Frontal cortex (tissue), 4 donors: ENCODE measurements around the gene CLSTN1. TPM values are rescaled to one million over a fixed set of nuclear protein-coding genes. Genes with fewer than 3 reads are reported as not detected.

ENCODE experiments used
- DNase-seq, 2 donors: peaks; one replicate each; pipeline ENCODE4 v3.0.0; 2012; ENCODE audit warnings: low spot score in 2 of 2
- FAIRE-seq: peaks from 2 replicates; lab custom pipeline; 2012; peaks lifted over from hg19 to GRCh38; lab: Jason Lieb, UNC
- total RNA-seq: library from RNA; depleted of rRNA; stranded (reverse); fragments of >200 nt; gene quantifications from one replicate; pipeline ENCODE4 v1.2.3, GENCODE V29; 2014
- donor health status: control.
- donor health status: control.
- donor health status: control.

CLSTN1 gene
- total RNA-seq, 1 donor from 2014 or later, result 143 TPM

GRCh38 chr1:9835404-9835757 lies 11.6 kb upstream of the CLSTN1 start:
- no peak for DNase-seq
- no peak for FAIRE-seq

DNA sequence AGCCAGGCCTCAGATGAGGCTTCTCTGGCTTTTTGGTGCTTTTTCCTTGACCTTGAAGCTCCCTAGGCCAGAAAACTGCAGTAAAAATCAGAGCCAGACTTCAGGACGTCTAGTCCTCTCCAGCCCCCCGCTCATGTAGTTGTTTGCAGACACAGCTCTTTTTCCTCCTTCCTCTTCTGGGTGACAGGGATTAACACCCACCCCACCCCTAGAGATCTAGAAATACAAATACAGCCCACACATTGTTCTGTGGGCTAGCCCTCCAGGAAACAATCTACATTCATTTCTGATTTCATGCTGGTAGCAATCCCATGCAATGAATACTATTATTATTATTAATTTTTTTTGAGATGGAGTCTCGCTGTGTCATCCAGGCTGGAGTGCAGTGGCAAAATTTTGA lies 9.9 kb upstream of the CLSTN1 start:
- no peak for FAIRE-seq
- no peak for DNase-seq

DNA sequence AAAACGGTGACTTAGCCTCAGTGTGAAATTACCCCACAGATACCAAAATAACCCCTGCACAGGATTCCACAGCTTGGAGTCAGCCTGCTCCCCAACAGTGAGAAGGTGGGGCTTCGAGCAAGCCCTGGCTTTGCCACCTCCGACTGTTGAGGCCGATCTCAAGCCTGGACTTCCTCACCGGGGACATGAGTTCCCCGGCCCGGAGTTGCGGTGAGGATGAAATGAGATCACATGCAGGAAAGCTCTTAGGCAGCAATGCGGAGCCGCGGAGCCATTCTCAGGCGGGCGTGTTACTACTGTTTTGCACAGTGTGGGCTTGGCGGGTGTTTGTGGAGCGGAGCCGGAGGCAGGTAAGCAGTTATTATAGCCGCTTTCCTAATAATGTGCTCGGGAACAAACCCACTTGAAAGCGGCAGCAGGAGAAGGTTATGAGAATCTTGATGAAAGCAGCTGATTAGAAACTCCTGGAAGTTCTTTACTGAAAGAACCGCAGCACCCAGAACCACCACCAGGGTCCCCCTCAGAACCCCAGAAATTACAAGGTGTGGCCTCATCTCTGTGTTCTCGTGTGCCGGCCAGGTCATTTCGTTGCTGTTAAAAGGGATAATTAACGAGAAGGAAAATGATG lies 3.9 kb upstream of the CLSTN1 start:
- FAIRE-seq, result no peak
- DNase-seq, result no peak

DNA sequence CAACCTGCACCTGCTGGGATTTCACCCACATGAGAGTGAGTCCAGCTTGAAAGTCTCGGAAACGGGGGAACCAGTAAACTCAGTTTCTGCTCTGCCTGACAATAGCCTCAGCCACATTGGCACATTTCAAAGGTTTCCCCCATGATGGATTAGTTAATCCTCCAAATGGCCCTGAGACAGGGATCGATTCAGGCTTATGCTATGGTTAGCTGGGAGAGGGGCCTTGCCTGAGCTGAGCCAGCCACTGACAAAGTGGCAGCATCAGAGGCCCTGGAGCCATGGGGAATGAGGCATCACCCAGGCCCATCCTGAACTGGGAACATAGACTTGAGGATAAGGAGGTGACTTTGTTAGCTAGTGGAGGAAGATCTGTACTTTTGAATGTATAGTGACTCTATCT lies 2.9 kb upstream of the CLSTN1 start:
- DNase-seq (no peak), FAIRE-seq (no peak)

DNA sequence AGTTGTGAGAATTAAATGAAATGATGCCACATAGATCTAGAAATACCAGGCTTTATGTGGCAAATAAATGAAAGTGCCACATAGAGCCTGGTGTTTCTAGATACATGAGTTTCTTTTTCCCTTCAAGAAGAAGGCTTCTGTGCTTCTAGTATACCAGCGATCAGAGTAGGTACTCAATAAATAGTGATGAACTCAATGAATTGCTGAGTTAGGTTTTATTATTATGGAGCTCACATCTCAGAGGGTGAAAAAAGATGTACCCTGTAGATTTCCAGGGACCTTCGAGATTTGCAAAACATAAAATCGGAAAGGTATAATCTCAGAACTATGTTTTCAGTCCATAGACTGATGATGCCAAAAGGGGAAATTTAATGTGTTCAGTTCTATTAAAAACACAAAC lies 2.3 kb upstream of the CLSTN1 start:
- DNase-seq (no peak), FAIRE-seq (no peak)

GRCh38 chr1:9825093-9826074 lies 1.6 kb upstream of the CLSTN1 start:
- FAIRE-seq, result no peak

DNA sequence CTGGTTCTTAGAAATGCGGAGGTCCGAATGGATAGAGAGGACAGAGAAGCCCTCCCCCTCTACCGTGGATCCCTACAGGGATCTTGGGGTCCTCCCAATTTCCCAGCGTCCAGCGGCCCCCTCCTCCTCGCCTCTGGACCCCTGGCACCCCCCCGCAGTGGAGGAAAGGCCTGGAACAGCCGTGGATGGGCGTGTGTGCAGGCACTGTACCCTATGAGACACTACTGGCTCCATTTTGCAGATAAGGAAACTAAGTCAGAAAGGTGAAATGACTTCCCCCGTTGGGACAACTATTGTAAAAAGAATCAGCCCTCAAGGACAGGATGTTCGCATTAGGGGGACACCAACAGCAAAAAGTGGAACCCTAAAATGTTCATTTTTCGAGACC lies 931 bp upstream of the CLSTN1 start:
- no peak for FAIRE-seq

More at GRCh38 chr1:9825093-9826074, 1.6 kb upstream of the CLSTN1 start:
- DNase-seq, result no peak

DNA sequence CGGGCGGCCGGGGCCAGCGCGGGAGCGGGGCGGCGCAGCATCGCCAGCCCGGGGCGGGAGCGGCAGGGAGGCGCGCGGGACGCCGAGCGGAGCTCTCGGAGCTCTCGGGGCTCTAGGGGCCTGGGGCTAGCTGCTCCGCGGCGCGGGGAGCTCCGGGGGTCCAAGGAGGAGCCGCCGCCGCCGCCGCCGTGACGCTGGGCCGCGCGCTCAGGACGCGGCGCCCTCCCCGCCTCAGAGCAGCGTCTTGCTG lies 147 bp downstream of the CLSTN1 start:
- no peak for DNase-seq
- FAIRE-seq, result no peak

More for the DNA sequence above, 931 bp upstream of the CLSTN1 start:
- DNase-seq, result no peak

- no peak for DNase-seq
- FAIRE-seq, result no peak
Observed at GRCh38 chr1:9822897-9823692, 670 bp downstream of the CLSTN1 start.

DNA sequence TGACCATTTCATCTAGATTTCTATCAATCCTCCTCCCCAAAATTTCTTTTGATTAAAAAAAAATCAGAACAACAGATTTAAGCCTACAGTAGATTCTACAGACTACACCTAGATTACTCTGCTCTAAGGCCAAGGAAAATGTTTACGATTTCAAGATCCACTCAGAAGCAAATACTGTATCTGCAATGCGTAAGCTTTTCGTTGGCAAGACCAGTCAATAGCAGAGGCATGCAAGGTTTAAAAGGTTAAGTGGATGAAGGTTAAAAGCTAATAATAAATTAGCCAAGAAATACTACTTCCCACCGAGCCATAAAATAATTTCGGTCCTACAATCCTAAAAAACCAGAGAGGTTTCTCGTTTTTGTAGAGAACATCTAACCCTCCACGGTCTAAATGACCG lies 1.3 kb downstream of the CLSTN1 start:
- FAIRE-seq (no peak), DNase-seq (no peak)

- DNase-seq (no peak), FAIRE-seq (no peak)
Observed at GRCh38 chr1:9821710-9822109, 2.1 kb downstream of the CLSTN1 start.

DNA sequence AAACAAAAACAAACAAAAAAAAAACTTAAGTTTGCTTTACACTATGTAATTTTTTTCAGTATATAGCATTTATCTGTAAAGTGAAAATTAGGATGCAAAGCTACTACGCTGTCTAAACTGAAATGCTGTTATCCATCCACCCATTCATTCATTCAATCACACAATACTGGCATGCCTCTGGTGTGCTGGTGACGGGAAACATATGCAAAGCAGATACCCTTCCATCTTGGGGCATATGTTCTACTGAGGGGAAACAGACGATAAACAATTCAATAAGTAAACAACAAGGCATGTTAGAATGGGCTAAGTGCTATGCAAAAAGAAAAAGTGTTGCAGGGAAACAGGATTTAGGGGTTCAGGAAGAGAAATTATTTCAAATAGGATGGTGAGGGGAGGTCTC lies 3.2 kb downstream of the CLSTN1 start:
- FAIRE-seq (no peak), DNase-seq (no peak)

DNA sequence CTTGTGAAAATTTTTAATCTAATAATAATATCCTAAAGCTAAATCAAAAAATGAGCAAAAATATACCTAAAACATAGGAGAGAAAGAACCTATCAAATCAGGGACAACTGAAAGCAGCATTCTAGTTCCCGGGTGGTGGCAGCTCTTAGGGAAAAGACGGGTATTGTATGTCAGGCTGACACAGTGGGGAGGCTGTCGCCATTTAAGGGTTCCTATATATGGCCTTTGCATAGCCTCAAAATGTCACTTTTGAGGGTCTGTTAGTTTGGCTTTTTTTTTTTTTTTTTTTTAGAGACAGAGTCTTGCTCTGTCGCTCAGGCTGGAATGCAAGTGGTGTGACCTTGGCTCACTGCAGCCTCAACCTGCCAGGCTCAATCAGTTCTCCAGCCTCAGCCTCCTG lies 6.0 kb downstream of the CLSTN1 start:
- FAIRE-seq, result no peak

GRCh38 chr1:9816199-9816598 lies 7.6 kb downstream of the CLSTN1 start:
- FAIRE-seq (no peak), DNase-seq (no peak)

More for the DNA sequence above, 6.0 kb downstream of the CLSTN1 start:
- DNase-seq, result no peak

DNA sequence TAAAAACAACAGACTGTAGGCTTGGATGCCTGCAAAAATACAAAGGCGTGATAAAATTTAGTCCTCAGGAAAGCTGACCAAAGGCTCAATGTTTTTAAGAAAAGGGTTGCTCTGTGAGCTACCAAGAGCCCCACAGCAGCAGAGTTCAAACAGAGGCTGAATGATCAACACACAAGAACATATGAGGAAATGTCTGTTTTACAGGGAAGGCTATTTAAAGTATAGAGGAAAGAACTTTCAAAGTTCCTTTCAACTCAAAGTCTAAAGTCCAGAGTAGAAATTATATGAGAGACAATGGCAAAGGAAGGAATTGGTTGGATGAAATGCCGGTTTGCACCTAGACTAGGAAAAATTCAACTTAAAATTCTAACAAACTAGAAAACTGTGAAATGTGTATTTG lies 8.6 kb downstream of the CLSTN1 start:
- FAIRE-seq (no peak), DNase-seq (no peak)

DNA sequence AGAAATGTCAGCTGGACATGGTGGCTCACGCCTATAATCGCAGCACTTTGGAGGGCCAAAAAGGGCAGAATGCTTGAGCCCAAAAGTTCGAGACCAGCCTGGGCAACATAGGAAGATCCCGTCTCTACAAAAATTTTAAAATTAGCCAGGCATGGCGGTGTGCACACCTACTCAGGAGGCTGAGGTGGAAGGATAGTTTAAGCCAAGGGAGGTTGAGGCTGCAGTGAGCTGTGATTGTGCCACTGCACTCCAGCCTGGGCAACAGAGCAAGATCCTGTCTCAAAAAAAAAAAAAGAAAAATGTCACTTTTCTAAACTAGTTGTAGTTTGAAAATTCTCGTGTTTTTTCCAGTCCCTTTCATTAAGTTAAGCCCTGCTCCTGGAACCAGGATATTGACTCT lies 9.1 kb downstream of the CLSTN1 start:
- no peak for FAIRE-seq

DNA sequence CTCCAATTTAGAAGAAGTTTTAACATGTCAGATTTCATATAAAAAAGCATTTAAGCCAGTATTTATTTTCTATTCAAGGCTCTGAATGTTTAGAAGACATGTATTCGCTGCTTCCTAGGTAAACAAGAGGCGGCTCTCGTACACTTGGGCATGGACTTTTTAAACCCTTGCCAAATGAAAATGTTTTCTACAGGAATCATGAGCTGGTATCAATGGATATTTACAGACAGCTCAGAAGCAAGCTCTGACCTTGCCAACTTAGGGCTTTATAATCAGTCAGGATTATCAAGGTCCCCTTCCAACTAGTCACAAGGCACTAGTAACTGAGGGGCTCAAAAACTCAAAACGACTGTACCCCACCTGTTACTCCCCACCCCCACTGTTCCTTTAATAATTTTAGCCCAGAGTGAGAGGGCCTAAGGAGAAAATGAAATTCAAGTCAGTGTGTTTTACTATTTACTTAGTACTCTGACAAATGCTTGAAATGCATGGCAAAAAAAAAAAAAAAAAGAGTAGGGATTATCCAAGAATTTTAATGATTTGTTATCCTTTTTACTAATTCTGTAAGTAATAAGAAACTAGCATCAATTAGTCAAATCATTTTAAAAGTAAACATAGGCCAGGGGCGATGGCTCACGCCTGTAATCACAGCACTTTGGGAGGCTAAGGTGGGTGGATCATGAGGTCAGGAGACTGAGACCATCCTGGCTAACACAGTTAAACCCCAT lies 12.4 kb downstream of the CLSTN1 start:
- DNase-seq (no peak), FAIRE-seq (no peak)

More for the DNA sequence above, 9.1 kb downstream of the CLSTN1 start:
- no peak for DNase-seq

DNA sequence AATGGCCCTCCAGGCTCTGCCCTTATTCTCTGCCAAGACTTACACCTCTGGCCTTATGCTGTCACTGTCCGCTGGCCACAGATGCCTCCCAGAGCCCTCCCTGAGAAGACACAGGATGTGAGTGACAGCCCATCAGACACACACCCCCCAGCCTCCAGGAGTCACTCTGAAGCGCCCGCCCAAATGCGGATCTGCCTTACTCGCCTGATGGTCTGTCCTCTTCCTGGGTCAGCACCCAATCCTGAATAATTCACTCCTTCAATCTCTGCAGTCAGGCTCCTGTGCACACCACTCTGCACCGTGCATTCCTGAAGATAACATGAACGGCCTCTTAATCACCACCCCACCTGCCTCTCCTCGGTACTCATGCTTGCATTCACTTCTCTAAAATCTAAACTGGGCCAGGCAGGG lies 14.7 kb downstream of the CLSTN1 start:
- FAIRE-seq (no peak), DNase-seq (no peak)

GRCh38 chr1:9808459-9808858 lies 15.3 kb downstream of the CLSTN1 start:
- DNase-seq (no peak), FAIRE-seq (no peak)

- DNase-seq, result no peak
- FAIRE-seq, result no peak
Observed at GRCh38 chr1:9807541-9807940, 16.2 kb downstream of the CLSTN1 start.
